ENCODE data around the gene CMTM2. TPM values are rescaled to one million over a fixed set of nuclear protein-coding genes. Genes with fewer than 3 reads are reported as not detected.

Gene CMTM2
- total and polyA plus RNA-seq, 10 donors = 0.70 to 54.6 (median 8.8) TPM

DNA sequence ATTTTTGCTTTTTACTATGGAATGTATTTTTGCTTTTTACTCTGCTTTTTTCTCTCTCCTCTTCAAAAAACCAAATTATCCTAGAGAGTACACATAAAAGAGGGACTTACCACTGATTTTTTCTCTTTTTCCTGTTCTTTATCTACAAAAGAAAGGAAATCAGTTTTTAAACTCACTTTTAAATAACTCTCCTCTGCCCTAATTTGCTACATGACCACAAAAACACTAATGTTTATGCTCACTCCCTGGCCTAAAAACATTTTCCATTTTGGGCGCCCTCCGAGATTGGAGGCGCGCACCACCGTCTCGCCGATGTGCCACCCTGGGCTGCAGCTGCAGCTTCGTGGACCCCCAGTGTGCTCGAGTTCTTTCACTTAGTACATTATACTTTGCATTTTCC lies 30.4 kb upstream of the CMTM2 start:
- WGBS, 5 donors = 33 to 64% (median 45%) methylated on average over 9 of the region's 9 CpGs
- no peaks in the 10 kb centered on the region for H3K27me3 ChIP-seq (replicated peaks in 1 of 7)
- peak overlapping the region; percentile 95 to 98 (median 96) for H3K27ac ChIP-seq
- peaks cover 29 to 97% (median 80%) of the 10 kb centered on the region in 6 donors for H3K4me1 ChIP-seq
- no peak for DNase-seq
- peak overlapping the region in 7 of 8 donors; percentile 52 to 73 (median 57) for H3K4me3 ChIP-seq
- no peaks in the 10 kb centered on the region for H3K9me3 ChIP-seq
- peaks cover 0 to 16% (median 0%) of the 10 kb centered on the region in 6 donors for H3K36me3 ChIP-seq
- TF ChIP-seq CTCF (IDR thresholded peaks at IDR 0.05 in 8 of 11, conservative IDR thresholded peaks at IDR 0.05 in 3 of 11) (no peak), POLR2A (IDR thresholded peaks at IDR 0.05) (no peak), POLR2AphosphoS5 (IDR thresholded peaks at IDR 0.05) (no peak)
- intact Hi-C loops (cut with DNase I; ENCODE audit: low total_unique reads) = no loop called here

- peak in 1 of 3 donors; percentile 50 for TF ChIP-seq POLR2A (IDR thresholded peaks at IDR 0.05)
- TF ChIP-seq POLR2AphosphoS5 (IDR thresholded peaks at IDR 0.05) = peak; percentile 28 to 79 (median 78)
- peak in 6 of 11 experiments; percentile 12 to 44 (median 22) for TF ChIP-seq CTCF (IDR thresholded peaks at IDR 0.05 in 8 of 11, conservative IDR thresholded peaks at IDR 0.05 in 3 of 11)
- Histone ChIP-seq H3K9me3 (no peaks in the 10 kb centered on the region), H3K27me3 (replicated peaks in 1 of 7) (no peaks in the 10 kb centered on the region), H3K36me3 (peaks cover 0 to 18% (median 0%) of the 10 kb centered on the region in 6 donors), H3K4me3 (peak within 1 kb of the TSS; percentile 41 to 73 (median 56)), H3K27ac (peak within 1 kb of the TSS; percentile 95 to 98 (median 96)), H3K4me1 (peaks cover 29 to 97% (median 80%) of the 10 kb centered on the region in 6 donors)
- peak; percentile 92 for DNase-seq
- intact Hi-C loops (cut with DNase I; ENCODE audit: low total_unique reads) = no loop called here
- WGBS, 5 donors = 1 to 5% (median 2%) methylated on average over 25 to 80 of the region's 80 CpGs
These were observed 29.8 kb upstream of the CMTM2 start, which contains the start of gene TK2 for GRCh38 chr16:66549284-66550131. Gene TK2, minus strand, starts transcription at chr16:66550122. Its CDS starts 61 bp downstream, at chr16:66550061.

DNA sequence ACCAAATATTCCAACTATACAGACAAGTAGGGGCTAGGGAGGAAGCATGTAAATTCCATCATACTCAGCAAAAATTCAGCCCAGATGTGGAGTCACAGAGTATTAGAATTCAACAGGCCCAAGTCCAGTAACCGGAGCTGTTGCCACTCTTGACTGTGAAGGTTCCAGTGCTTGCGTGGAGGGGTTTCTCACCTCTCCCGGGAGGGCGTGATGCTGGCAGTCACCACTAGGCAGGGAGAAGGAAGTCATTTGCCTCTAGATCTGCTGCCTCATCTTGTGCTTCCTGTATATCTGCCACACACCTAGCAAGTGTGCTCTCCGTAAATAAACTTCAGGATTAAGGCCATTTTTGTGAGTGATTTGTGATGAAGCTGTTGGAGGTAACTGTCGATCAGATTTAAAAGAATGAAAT lies 27.9 kb upstream of the CMTM2 start:
- Histone ChIP-seq H3K27ac (peak overlapping the region; percentile 95 to 98 (median 96)), H3K9me3 (no peaks in the 10 kb centered on the region), H3K4me3 (peak overlapping the region in 5 of 8 donors; percentile 55 to 84 (median 73)), H3K4me1 (peaks cover 29 to 98% (median 93%) of the 10 kb centered on the region in 6 donors), H3K36me3 (peaks cover 0 to 25% (median 0%) of the 10 kb centered on the region in 6 donors), H3K27me3 (replicated peaks in 1 of 7) (no peaks in the 10 kb centered on the region)
- peak; percentile 85 for DNase-seq
- WGBS, 5 donors = 12 to 21% (median 17%) methylated on average over 6 of the region's 6 CpGs
- intact Hi-C loops (cut with DNase I; ENCODE audit: low total_unique reads) = no loop called here
- TF ChIP-seq CTCF (IDR thresholded peaks at IDR 0.05 in 8 of 11, conservative IDR thresholded peaks at IDR 0.05 in 3 of 11) (peak; percentile 31 to 84 (median 64)), POLR2A (IDR thresholded peaks at IDR 0.05) (no peak), POLR2AphosphoS5 (IDR thresholded peaks at IDR 0.05) (peak in 2 of 3 donors; percentile 41 to 62)

- H3K9me3 ChIP-seq = no peaks in the 10 kb centered on the region
- TF ChIP-seq POLR2A (IDR thresholded peaks at IDR 0.05) (no peak), POLR2AphosphoS5 (IDR thresholded peaks at IDR 0.05) (no peak), CTCF (IDR thresholded peaks at IDR 0.05 in 8 of 11, conservative IDR thresholded peaks at IDR 0.05 in 3 of 11) (no peak)
- H3K27ac ChIP-seq = peak overlapping the region; percentile 95 to 98 (median 96)
- H3K27me3 ChIP-seq (replicated peaks in 1 of 7) = no peaks in the 10 kb centered on the region
- peaks cover 0 to 26% (median 0%) of the 10 kb centered on the region in 6 donors for H3K36me3 ChIP-seq
- peaks cover 29 to 98% (median 93%) of the 10 kb centered on the region in 6 donors for H3K4me1 ChIP-seq
- peak overlapping the region; percentile 55 to 84 (median 73) for H3K4me3 ChIP-seq
- intact Hi-C loops (cut with DNase I; ENCODE audit: low total_unique reads) = no loop called here
- no peak for DNase-seq
- 33 to 39% (median 36%) methylated on average over 7 to 8 of the region's 8 CpGs for WGBS, 5 donors
These were observed 27.4 kb upstream of the CMTM2 start for GRCh38 chr16:66551788-66552285.
